IMR-90 (cell line): ENCODE data around the gene SLC17A3.

ENCODE experiments used
- CEBPB ChIP-seq: IDR thresholded peaks from 2 replicates; pipeline ENCODE4 v1.6.1; 2012; ENCODE audit warnings: low read depth, low read length, improper control_type of control experiment
- CTCF ChIP-seq: conservative IDR thresholded peaks from 2 replicates; pipeline ENCODE4 v1.5.1; 2012; ENCODE audit warnings: mild to moderate bottlenecking, low read depth, low read length, improper control_type of control experiment
- ELK1 ChIP-seq: fragments of 150-350 bp; IDR thresholded peaks from 2 replicates; pipeline ENCODE4 v1.6.1; 2016; ENCODE audit warnings: low read depth, mild to moderate bottlenecking, low read length, moderate library complexity, borderline replicate concordance
- MAFK ChIP-seq: IDR thresholded peaks from 2 replicates; pipeline ENCODE4 v1.6.1; 2012; ENCODE audit warnings: low read depth, low read length, improper control_type of control experiment
- MAZ ChIP-seq: IDR thresholded peaks from 2 replicates; pipeline ENCODE4 v1.6.1; 2012; ENCODE audit warnings: low read depth, mild to moderate bottlenecking, low read length, improper control_type of control experiment, moderate library complexity, borderline replicate concordance
- POLR2A ChIP-seq: IDR thresholded peaks from 2 replicates; pipeline ENCODE4 v1.6.1; 2012; ENCODE audit warnings: mild to moderate bottlenecking, low read depth, low read length
- RAD21 ChIP-seq: IDR thresholded peaks from 2 replicates; pipeline ENCODE4 v1.6.1; 2012; ENCODE audit warnings: low read length, improper control_type of control experiment
- RFX5 ChIP-seq: IDR thresholded peaks from 2 replicates; pipeline ENCODE4 v1.8.0; 2012; ENCODE audit warnings: low read depth, mild to moderate bottlenecking, low read length, moderate library complexity

- TF ChIP-seq RAD21 (no peak), MAZ (no peak), CTCF (no peak), POLR2A (no peak), MAFK (no peak), RFX5 (no peak), CEBPB (no peak), ELK1 (no peak)
These were observed 25.8 kb upstream of the SLC17A3 start for GRCh38 chr6:25899580-25900408.
